CD1c-positive myeloid dendritic cell (primary cell): ENCODE results near the gene CFAP298.

ENCODE experiments used
- DNase-seq: peaks from one replicate; pipeline ENCODE4 v3.0.0-alpha.2; 2016; ENCODE audit errors: extremely low spot score

The CFAP298 gene

GRCh38 chr21:32599091-32599490, 13.1 kb downstream of the CFAP298 start:
- no peak for DNase-seq

- no peak for DNase-seq
These were observed 15.0 kb downstream of the CFAP298 start for GRCh38 chr21:32597205-32597604.

- DNase-seq: no peak
These were observed 16.7 kb downstream of the CFAP298 start for GRCh38 chr21:32595431-32595830.

GRCh38 chr21:32593690-32594089, 18.5 kb downstream of the CFAP298 start:
- DNase-seq: no peak

- no peak for DNase-seq
These were observed 19.2 kb downstream of the CFAP298 start for GRCh38 chr21:32592929-32593502.

- no peak for DNase-seq
These were observed 22.0 kb downstream of the CFAP298 start for GRCh38 chr21:32590130-32590529.

GRCh38 chr21:32587651-32588050, 24.5 kb downstream of the CFAP298 start:
- DNase-seq: no peak

GRCh38 chr21:32587120-32587519, 25.1 kb downstream of the CFAP298 start:
- no peak for DNase-seq

- DNase-seq: no peak
These were observed 26.2 kb downstream of the CFAP298 start for GRCh38 chr21:32585970-32586369.

- no peak for DNase-seq
These were observed 27.0 kb downstream of the CFAP298 start, which contains the start of gene TCP10L for GRCh38 chr21:32585042-32585710. Gene TCP10L (minus strand): TSS chr21:32585523. CDS start chr21:32584304, 1,219 bp downstream.

- DNase-seq: no peak
These were observed 27.7 kb downstream of the CFAP298 start for GRCh38 chr21:32584472-32584871.

GRCh38 chr21:32581732-32582131, 30.4 kb downstream of the CFAP298 start:
- no peak for DNase-seq

- DNase-seq: no peak
These were observed 31.2 kb downstream of the CFAP298 start for GRCh38 chr21:32580949-32581348.

GRCh38 chr21:32578107-32578691, 34.0 kb downstream of the CFAP298 start:
- no peak for DNase-seq

GRCh38 chr21:32576011-32576410, 36.2 kb downstream of the CFAP298 start:
- DNase-seq: no peak

GRCh38 chr21:32574946-32575925, 36.9 kb downstream of the CFAP298 start:
- no peak for DNase-seq

GRCh38 chr21:32572574-32573420, 39.4 kb downstream of the CFAP298 start:
- no peak for DNase-seq

GRCh38 chr21:32570456-32570855, 41.7 kb downstream of the CFAP298 start:
- DNase-seq: no peak

GRCh38 chr21:32569261-32570230, 42.6 kb downstream of the CFAP298 start:
- DNase-seq: peak; percentile 91

GRCh38 chr21:32567626-32568025, 44.6 kb downstream of the CFAP298 start:
- DNase-seq: no peak
